ENCODE measurements around the gene FHL1. TPM values are rescaled to one million over a fixed set of nuclear protein-coding genes. Genes with fewer than 3 reads are reported as not detected.

The FHL1 gene
- polyA plus RNA-seq, 1 of the 3 experiments (the other 2 are of a cell fraction), result 57.8 TPM

- ChIA-PET CTCF (no interaction called here), POLR2A (no interaction called here)
- Histone ChIP-seq H3K27me3 (ENCODE audit: insufficient read depth) (no peaks in the 10 kb centered on the region; the same call in 1 of the 2 replicates), H3K4me3 (ENCODE audit: low read depth in 2 of 2, low read length in 1 of 2) (no peak overlapping the region), H3K4me2 (no peak overlapping the region), H3K27ac (ENCODE audit: low read depth in 2 of 2, low read length in 1 of 2) (no peak overlapping the region), H2AFZ (ENCODE audit: low read depth) (no peak overlapping the region), H4K20me1 (ENCODE audit: insufficient read depth) (no peaks in the 10 kb centered on the region), H3K79me2 (ENCODE audit: insufficient read depth) (no peaks in the 10 kb centered on the region), H3F3A (replicated peaks; ENCODE audit: insufficient read depth) (no peaks in the 10 kb centered on the region), H3K4me1 (ENCODE audit: control insufficient read depth in 1 of 2, insufficient read depth in 2 of 2, low read depth in 1 of 2, low read length in 1 of 2) (no peaks in the 10 kb centered on the region; a peak in 2 of 4 replicates), H3K9me3 (0 out of 2 replicates have a peak, but pooled peaks cover 3% of the 10 kb centered on the region), H3K9ac (no peak overlapping the region), H3K9me2 (no peaks in the 10 kb centered on the region), H3K36me3 (replicated peaks in 1 of 2; ENCODE audit: control insufficient read depth in 1 of 2, insufficient read depth in 2 of 2, low read length in 1 of 2) (no peaks in the 10 kb centered on the region)
- no peak for TF ChIP-seq MXI1 (IDR thresholded peaks at IDR 0.05; ENCODE audit: low read depth, low read length)
- TF ChIP-seq USF1 (IDR thresholded peaks at IDR 0.05; ENCODE audit: borderline replicate concordance, low read depth), result no peak
- TF ChIP-seq RFX5 (IDR thresholded peaks at IDR 0.05; ENCODE audit: low read length), result no peak
- TF ChIP-seq ZBTB33 (IDR thresholded peaks at IDR 0.05; ENCODE audit: borderline replicate concordance, low read depth), result no peak
- no peak for TF ChIP-seq SMC3 (IDR thresholded peaks at IDR 0.05; ENCODE audit: low read depth, low read length)
- TF ChIP-seq NFIC (IDR thresholded peaks at IDR 0.05; ENCODE audit: borderline replicate concordance), result no peak
- TF ChIP-seq EZH2phosphoT487 (IDR thresholded peaks at IDR 0.05; ENCODE audit: borderline replicate concordance, low read depth), result no peak
- TF ChIP-seq ELF1 (IDR thresholded peaks at IDR 0.05), result no peak
- TF ChIP-seq MEF2A (IDR thresholded peaks at IDR 0.05; ENCODE audit: borderline replicate concordance, low read depth), result no peak
- no peak for TF ChIP-seq PBX3 (IDR thresholded peaks at IDR 0.05)
- TF ChIP-seq RXRA (IDR thresholded peaks at IDR 0.05; ENCODE audit: borderline replicate concordance, low read depth), result no peak
- no peak for TF ChIP-seq FOXM1 (IDR thresholded peaks at IDR 0.05; ENCODE audit: low read depth)
- no peak for TF ChIP-seq CTCF (IDR thresholded peaks at IDR 0.05)
- TF ChIP-seq JUND (IDR thresholded peaks at IDR 0.05), result no peak
- no peak for TF ChIP-seq CHD2 (IDR thresholded peaks at IDR 0.05; ENCODE audit: low read length, partially characterized antibody)
- no peak for TF ChIP-seq RCOR1 (IDR thresholded peaks at IDR 0.05; ENCODE audit: low read length)
- no peak for TF ChIP-seq POLR2AphosphoS5 (IDR thresholded peaks at IDR 0.05; ENCODE audit: low read depth, low read length)
- TF ChIP-seq SIN3A (IDR thresholded peaks at IDR 0.05; ENCODE audit: borderline replicate concordance, low read depth, low read length), result no peak
- DNase-seq, result no peak
- 44% methylated on average over 2 of the region's 2 CpGs for WGBS (ENCODE audit: low lambda C conversion rate)
Measured at GRCh38 chrX:136122207-136122606, 25.1 kb upstream of the FHL1 start.
